A549 treated with RU486 at 1 μM for 4 hours (cell line): ENCODE measurements around the gene ARRDC5. TPM values are rescaled to one million over a fixed set of nuclear protein-coding genes. Genes with fewer than 3 reads are reported as not detected.

Source experiments
- total RNA-seq: library from RNA; stranded (reverse); fragments of 200-300 nt; extraction: Qiagen RNA extraction; gene quantifications from 5 replicates; pipeline ENCODE4 v1.2.3, GENCODE V29; 2022; ENCODE audit warnings: low read depth

ARRDC5 gene
- not detected in 5 replicates for total RNA-seq

DNA sequence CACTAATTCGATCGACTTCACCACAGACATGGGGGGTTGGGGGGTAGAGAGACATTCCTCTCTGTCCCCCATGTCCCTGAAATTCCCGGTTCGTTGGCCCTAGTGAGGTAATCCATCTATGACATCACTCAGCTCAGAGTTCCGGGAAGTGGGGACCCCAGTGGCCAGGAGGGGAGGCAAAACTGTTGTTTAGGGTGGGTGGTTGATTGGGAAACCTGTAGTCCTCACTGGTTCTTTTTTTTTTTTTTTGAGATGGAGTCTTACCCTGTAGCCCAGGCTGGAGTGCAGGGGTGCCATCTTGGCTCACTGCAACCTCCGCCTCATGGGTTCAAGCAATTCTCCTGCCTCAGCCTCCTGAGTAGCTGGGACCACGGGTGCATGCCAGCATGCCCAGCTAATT lies at the start of gene ARRDC5:
TSS of gene ARRDC5 (minus strand) at position 101 of the 400 bp plus-strand sequence. CDS start at position 30, 71 bp downstream.

DNA sequence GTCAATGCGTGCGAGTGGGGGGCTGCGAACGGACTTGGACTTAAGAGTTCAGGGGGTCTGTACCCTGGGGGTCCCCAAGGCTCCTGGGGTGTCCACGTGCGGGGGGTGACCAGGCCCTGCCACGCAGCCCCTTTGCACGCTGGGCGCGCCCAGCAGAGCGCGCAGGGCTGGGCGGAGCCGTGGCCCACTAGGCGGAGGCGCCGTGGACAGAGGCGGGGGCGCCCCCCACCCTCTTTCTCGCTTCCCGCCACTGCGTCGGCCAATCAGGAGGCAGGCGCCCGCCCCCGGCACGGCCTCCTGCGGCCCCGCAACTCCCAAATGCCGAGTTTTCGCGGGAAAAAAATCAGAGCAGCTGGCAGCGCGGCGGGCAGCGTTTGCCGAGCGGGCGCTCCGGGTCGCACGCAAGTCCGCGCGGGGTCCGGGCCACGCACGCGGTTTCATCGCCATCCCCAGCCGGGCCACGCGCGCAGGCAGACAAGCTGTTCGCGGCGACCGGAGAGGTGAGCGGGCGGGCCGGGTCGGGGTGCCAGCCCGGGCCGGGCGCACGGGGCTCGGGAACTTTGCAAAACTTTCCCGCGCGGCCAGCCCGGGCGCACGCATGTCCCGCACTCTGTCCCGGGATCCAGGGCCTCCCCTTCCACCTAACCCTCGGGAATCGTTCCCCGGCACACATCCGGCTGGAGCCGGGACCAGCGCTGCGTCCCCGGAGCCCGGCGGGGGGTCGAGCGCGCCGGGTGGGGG lies 6.6 kb upstream of the ARRDC5 start, which contains the start of gene UHRF1:
TSS of gene UHRF1 (plus strand) at position 346 of the 741 bp plus-strand sequence. CDS start 1,385 bp downstream, outside the sequence.

DNA sequence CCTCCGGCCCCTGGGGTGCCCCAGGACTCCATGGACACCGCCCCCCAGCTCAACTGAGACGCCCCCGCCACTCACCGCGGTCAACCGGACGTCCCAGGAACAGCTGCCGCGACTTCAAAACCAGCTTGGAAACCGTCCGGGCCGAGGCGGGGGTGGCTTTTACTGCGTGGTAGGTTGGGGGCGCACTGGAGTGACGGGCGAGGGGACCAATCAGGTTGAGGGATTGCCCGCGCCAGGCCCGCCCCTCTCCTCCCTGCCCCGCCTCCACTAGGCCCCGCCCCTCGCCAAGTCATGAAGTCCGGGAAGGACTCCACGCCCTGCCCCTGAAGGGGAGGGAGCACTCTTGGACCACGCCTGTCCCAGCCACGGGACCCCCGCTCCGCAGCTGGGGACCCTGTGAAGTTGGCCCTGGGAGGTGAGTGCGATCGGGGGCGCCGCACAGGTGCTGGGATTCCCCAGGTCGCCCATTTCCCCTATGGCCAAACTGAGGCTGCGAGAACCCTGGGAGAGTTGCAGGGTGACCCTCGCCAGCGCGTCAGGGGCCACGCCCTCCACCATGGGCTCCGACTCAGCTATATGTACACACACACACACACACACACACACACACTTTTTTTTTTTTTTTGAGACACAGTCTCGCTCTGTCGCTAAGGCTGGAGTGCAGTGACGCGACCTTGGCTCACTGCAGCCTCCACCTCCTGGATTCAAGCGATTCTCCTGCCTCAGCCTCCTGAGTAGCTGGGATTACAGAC lies 35.0 kb downstream of the ARRDC5 start, which contains the start of gene PLIN3:
TSS of gene PLIN3 (minus strand) at position 134 of the 752 bp plus-strand sequence. CDS start 6,273 bp downstream, outside the sequence.

Other genes with a start within 250 kb of the ARRDC5 start
- 115 to 147 TPM (median 144 TPM) in 5 replicates for gene MYDGF, start 232.6 kb downstream of the ARRDC5 start, total RNA-seq
- gene DPP9, start 179.1 kb downstream of the ARRDC5 start, total RNA-seq = 54.4 to 66.9 TPM (median 62.2 TPM) in 5 replicates
- gene FEM1A, start 111.2 kb downstream of the ARRDC5 start, total RNA-seq = 5.3 to 6.1 TPM (median 5.9 TPM) in 5 replicates
- gene TICAM1, start 71.2 kb downstream of the ARRDC5 start, total RNA-seq = 5.9 to 9.8 TPM (median 8.5 TPM) in 5 replicates
- 106 to 126 TPM (median 115 TPM) in 5 replicates for gene PLIN3, start 35.2 kb downstream of the ARRDC5 start, total RNA-seq
- 38.8 to 53.2 TPM (median 46.2 TPM) in 5 replicates for gene UHRF1, start 6.6 kb upstream of the ARRDC5 start, total RNA-seq
- 5.1 to 7.5 TPM (median 7.0 TPM) in 5 replicates for gene KDM4B, start 66.2 kb upstream of the ARRDC5 start, total RNA-seq